ENCODE data around the gene BCL2L13.

BCL2L13 gene

DNA sequence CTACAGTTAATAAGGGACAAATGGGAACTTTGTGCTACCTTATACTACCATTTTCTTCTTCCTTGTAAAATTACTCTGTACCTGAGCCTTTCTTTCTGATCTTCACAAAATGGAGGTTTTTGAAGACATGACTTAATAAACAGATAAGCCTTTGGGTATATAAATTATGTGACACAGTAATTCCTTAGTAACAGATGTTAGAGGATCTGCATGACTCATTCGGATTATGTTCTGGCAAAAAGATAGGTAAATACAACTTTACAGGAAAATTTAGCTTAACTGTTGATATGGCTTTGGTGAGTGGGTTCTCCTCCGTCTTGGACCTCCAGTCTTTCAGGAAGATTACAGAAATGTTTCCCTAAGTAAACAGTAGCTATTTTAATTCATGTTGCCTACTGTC lies 73.9 kb downstream of the BCL2L13 start:
- Mint-ChIP-seq H3K27ac (no peak overlapping the region), H3K4me1 (peaks cover 2 to 8% of the 10 kb centered on the region in 2 donors), H3K4me3 (no peak overlapping the region), H3K36me3 (peaks cover 22 to 40% of the 10 kb centered on the region in 2 donors), H3K9me3 (no peaks in the 10 kb centered on the region), H3K27me3 (no peaks in the 10 kb centered on the region)
- DNase-seq, result no peak
- ATAC-seq (replicated peaks), result no peak

DNA sequence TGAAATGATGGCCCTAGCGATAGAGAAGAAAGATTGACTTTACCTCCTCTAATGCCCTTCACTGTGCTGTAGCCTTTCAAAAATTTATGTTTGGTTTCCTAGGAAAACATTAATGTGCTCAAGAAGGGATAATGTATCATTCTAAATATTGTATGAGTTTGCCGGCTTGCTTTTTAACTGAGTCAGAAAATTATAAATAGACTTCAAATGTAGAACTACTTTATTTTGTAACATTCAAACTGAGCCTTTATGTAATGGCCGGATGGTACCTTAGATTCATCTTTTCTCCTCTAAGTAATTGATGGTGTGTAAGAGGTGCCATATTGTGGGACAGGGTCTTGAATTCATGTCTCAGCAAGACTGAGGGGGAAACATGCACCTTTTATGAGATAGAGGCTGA lies 78.0 kb downstream of the BCL2L13 start:
- DNase-seq (no peak), ATAC-seq (replicated peaks) (no peak)
- H3K36me3 Mint-ChIP-seq, result peaks cover 18 to 44% of the 10 kb centered on the region in 2 donors
- no peak overlapping the region for H3K27ac Mint-ChIP-seq
- H3K4me1 Mint-ChIP-seq, result peaks cover 2 to 9% of the 10 kb centered on the region in 2 donors
- no peaks in the 10 kb centered on the region for H3K9me3 Mint-ChIP-seq
- no peaks in the 10 kb centered on the region for H3K27me3 Mint-ChIP-seq
- no peak overlapping the region for H3K4me3 Mint-ChIP-seq

DNA sequence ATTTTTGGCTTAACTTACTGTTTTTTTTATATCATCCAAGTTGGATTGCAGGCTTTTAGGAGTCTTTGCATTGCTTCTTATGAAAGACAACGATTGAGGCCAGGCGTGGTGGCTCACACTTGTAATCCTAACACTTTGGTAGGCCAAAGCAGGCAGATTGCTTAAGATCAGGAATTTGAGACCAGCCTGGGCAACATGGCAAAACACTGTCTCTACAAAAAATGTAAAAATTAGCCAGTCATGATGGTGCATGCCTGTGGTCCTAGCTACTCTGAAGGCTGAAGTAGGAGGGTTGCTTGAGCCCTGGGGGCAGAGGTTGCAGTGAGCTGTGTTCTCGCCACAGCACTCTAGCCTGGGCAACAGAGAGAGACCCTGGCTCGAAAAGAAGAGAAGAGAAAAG lies 79.2 kb downstream of the BCL2L13 start:
- Mint-ChIP-seq H3K27ac (peak overlapping the region; percentile 38), H3K4me1 (peaks cover 3 to 9% of the 10 kb centered on the region in 2 donors), H3K9me3 (no peaks in the 10 kb centered on the region), H3K27me3 (no peaks in the 10 kb centered on the region), H3K36me3 (peaks cover 12 to 36% of the 10 kb centered on the region in 2 donors), H3K4me3 (no peak overlapping the region)
- no peak for DNase-seq
- ATAC-seq (replicated peaks), result no peak

DNA sequence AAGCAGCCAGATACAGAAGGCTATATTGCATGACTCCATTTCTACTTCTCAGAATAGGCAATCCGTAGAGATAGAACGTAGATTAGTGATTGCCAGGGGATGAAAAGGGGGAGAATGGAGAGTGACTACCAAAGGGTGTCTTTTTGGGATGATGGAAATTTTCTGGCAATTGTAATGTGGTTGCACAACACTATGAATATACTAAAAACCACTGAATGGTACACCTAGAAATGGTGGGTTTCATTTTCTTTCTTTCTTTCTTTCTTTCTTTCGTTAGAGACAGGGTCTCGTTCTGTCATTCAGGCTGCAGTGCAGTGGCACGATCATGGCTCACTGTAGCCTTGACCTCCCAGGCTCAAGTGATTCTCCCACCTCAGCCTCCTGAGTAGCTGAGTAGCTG lies 81.4 kb downstream of the BCL2L13 start:
- Mint-ChIP-seq H3K4me3 (no peak overlapping the region), H3K9me3 (no peaks in the 10 kb centered on the region)

DNA sequence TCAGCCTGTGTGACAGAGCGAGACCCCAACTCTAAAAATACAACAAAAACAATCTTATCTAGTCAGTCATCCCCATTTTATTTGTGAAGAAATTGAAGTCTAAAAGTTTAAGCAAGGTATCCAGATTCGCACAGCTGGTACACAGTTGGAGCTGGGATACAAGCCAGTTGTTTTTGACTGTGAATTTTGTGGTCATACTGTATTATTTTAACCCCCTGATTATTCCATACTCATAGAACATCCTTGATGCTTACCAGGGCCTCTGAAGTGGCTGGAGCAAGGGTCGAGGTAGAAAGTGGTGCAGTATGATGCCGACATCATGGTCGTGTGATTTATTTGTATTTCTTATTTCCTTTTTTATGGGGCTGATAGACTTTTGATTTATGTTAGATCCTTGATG lies 85.7 kb downstream of the BCL2L13 start:
- H3K9me3 Mint-ChIP-seq, result no peaks in the 10 kb centered on the region
- H3K4me1 Mint-ChIP-seq, result peaks cover 7 to 9% of the 10 kb centered on the region in 2 donors
- no peak overlapping the region for H3K27ac Mint-ChIP-seq
- H3K27me3 Mint-ChIP-seq, result no peaks in the 10 kb centered on the region
- DNase-seq (no peak), ATAC-seq (replicated peaks) (no peak)
- H3K4me3 Mint-ChIP-seq, result no peak overlapping the region
- peaks cover 21 to 33% of the 10 kb centered on the region in 2 donors for H3K36me3 Mint-ChIP-seq

More for the DNA sequence above, 81.4 kb downstream of the BCL2L13 start:
- H3K4me1 Mint-ChIP-seq, result peaks cover 4 to 17% of the 10 kb centered on the region in 2 donors
- H3K27me3 Mint-ChIP-seq, result no peaks in the 10 kb centered on the region
- ATAC-seq (replicated peaks) (no peak), DNase-seq (no peak)
- peaks cover 4 to 31% of the 10 kb centered on the region in 2 donors for H3K36me3 Mint-ChIP-seq
- no peak overlapping the region for H3K27ac Mint-ChIP-seq

DNA sequence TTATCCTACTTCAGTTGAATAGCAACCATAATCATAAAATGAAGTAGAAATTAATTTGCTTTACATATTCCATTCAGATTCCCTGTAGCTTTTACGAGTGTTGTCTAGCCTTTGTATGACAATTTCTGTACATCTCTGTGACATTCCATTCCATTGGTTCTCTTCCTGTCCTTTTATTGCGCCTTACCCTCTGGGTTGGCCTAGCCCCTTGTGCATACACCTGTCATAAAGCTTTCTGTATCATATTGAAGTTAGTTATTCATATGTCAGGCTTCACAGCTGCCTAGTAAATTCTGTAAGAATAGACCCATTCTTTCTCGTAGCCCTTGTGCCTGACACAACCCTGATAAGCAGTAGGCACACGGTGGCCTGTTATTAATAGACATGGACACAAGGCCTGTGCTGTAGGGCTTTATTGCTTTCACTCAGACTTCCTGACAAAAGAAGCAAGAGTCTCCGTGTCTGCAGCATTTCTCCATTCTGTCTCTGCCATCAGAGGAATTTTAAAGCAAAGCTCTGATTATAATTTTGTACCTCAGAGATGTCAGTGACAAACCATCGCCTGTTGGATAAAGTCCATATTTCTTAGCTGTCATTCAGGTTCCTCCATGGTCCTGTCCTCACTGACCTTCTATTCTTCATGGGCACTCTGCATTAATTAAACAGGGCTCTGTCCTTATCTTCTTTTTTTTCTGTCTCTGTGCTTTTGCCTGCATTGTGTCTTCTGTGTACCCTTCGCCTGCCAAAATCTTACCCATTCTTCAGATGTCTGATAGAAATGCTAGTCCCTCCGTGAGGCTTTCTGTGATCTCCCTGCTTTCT lies 86.3 kb downstream of the BCL2L13 start:
- peaks cover 7 to 9% of the 10 kb centered on the region in 2 donors for H3K4me1 Mint-ChIP-seq
- H3K36me3 Mint-ChIP-seq, result peaks cover 21 to 36% of the 10 kb centered on the region in 2 donors
- ATAC-seq (replicated peaks) (no peak), DNase-seq (no peak)
- H3K27me3 Mint-ChIP-seq, result no peaks in the 10 kb centered on the region
- peak overlapping the region; percentile 42 for H3K27ac Mint-ChIP-seq
- H3K9me3 Mint-ChIP-seq, result no peaks in the 10 kb centered on the region
- H3K4me3 Mint-ChIP-seq, result no peak overlapping the region

DNA sequence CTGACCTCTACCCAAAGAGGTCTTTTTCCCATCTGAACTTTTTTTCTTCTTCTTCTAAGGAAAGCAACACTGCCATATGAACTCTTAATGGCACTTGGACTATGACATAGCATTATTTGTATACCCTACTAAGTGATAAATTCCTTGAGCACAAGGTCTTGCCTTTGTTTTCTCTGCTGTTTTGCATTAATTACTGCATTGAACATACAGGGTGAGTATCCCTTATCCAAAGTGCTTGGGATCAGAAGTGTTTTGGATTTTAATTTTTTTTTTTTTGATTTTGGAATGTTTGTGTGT lies 86.9 kb downstream of the BCL2L13 start:
- no peak for ATAC-seq (replicated peaks)
- Mint-ChIP-seq H3K36me3 (peaks cover 21 to 37% of the 10 kb centered on the region in 2 donors), H3K4me1 (peaks cover 7 to 9% of the 10 kb centered on the region in 2 donors), H3K9me3 (no peaks in the 10 kb centered on the region), H3K4me3 (no peak overlapping the region), H3K27ac (no peak overlapping the region), H3K27me3 (no peaks in the 10 kb centered on the region)
- no peak for DNase-seq

DNA sequence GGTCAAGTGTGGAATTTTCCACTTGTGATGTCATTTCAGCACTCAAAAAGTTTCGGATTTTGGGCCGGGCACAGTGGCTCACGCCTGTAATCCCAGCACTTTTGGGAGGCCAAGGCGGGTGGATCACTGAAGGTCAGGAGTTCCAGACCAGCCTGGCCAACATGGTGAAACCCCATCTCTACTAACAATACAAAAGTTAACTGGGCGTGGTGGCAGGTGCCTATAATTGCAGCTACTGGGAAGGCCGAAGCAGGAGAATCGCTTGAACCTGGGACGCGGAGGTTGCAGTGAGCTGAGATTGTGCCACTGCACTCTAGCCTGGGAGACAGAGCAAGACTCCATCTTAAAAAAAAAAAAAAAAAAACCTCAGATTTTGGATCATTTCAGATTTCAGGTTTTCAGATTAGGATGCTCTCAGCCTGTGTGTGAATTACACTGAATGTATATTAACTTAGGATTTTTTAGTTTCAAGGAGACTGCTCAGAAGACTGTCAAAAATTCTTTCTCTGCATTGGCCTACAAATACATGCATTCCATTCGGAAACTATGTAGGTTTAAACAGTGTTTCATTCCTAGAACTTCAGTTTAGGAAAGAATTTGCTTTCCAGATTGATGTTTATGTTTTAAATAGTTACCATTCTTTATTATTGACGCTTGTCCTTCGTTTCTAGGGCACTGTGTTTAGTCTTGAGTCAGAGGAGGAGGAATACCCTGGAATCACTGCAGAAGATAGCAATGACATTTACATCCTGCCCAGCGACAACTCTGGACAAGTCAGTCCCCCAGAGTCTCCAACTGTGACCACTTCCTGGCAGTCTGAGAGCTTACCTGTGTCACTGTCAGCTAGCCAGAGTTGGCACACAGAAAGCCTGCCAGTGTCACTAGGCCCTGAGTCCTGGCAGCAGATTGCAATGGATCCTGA lies 87.7 kb downstream of the BCL2L13 start:
- Mint-ChIP-seq H3K27ac (peak overlapping the region; percentile 73), H3K9me3 (no peaks in the 10 kb centered on the region), H3K36me3 (peaks cover 21 to 40% of the 10 kb centered on the region in 2 donors), H3K4me3 (no peak overlapping the region), H3K4me1 (peaks cover 7 to 9% of the 10 kb centered on the region in 2 donors), H3K27me3 (no peaks in the 10 kb centered on the region)
- ATAC-seq (replicated peaks), result no peak
- no peak for DNase-seq

DNA sequence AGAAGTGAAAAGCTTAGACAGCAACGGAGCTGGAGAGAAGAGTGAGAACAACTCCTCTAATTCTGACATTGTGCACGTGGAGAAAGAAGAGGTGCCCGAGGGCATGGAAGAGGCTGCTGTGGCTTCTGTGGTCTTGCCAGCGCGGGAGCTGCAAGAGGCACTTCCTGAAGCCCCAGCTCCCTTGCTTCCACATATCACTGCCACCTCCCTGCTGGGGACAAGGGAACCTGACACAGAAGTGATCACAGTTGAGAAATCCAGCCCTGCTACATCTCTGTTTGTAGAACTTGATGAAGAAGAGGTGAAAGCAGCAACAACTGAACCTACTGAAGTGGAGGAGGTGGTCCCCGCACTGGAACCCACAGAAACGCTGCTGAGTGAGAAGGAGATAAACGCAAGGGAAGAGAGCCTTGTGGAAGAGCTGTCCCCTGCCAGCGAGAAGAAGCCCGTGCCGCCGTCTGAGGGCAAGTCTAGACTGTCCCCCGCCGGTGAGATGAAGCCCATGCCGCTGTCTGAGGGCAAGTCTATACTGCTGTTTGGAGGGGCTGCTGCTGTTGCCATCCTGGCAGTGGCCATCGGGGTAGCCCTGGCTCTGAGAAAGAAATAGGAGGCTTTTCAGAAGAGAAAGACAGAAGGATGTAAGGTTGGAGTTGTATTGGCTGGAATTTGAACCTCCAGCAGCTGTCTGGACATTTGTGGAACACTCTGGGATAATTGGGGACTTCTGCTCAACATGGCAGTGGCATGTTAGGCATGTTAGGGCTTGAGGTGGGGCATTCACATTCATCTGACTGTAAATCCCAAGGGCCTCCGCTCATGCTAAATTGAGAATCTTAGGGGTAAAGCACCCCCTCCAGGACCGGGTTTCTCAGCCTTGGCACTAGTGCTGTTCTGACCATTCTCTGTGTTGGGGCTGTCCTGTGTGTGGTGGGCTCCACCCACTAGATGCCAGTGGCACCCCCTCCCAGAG lies 88.7 kb downstream of the BCL2L13 start:
- H3K27ac Mint-ChIP-seq, result peak overlapping the region; percentile 73
- no peaks in the 10 kb centered on the region for H3K27me3 Mint-ChIP-seq
- H3K36me3 Mint-ChIP-seq, result peaks cover 20 to 45% of the 10 kb centered on the region in 2 donors
- ATAC-seq (replicated peaks) (no peak), DNase-seq (no peak)
- peaks cover 6 to 9% of the 10 kb centered on the region in 2 donors for H3K4me1 Mint-ChIP-seq
- no peaks in the 10 kb centered on the region for H3K9me3 Mint-ChIP-seq
- no peak overlapping the region for H3K4me3 Mint-ChIP-seq

DNA sequence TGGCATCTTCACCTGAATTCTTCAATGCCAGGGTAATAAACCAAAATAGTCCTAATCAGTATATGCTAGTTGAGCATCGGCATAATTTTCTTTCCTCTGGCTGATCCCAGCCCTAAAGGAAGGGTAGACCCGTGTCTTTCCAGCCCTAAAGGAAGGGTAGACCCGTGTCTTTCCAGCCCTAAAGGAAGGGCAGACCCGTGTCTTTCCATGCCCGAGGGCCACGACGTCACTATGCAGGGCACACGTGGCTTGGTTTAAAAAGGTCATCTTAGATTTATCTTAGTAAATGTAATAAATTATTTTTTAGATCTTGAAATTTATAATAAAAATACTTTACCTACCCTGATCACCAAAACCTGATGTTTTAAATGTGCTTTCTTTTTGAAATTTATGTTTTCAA lies 90.2 kb downstream of the BCL2L13 start:
- Mint-ChIP-seq H3K36me3 (peaks cover 29 to 49% of the 10 kb centered on the region in 2 donors), H3K4me3 (no peak overlapping the region), H3K27ac (peak overlapping the region; percentile 20), H3K4me1 (peaks cover 10 to 12% of the 10 kb centered on the region in 2 donors), H3K27me3 (no peaks in the 10 kb centered on the region), H3K9me3 (no peaks in the 10 kb centered on the region)
- ATAC-seq (replicated peaks) (no peak), DNase-seq (no peak)

DNA sequence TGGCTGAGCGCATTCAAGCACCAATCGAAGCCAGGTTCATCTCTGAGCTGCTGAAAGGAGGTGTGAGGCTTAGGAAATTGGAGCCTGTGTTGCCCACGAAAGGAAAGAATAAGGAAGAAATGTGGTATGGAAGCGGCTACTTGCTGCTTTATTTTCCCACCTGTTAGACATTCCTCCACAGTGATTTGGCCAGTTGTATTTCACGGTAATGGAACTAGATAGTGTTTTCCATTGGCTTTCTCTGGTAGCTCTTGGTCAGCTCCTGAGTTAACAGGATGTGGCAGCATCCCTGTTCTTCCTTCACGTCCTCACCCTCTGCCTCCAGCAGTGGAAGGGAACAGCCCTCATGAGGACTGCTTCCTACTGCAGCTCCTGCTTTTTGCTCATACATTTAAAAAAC lies 91.0 kb downstream of the BCL2L13 start:
- peak overlapping the region; percentile 74 for H3K27ac Mint-ChIP-seq
- peaks cover 34 to 53% of the 10 kb centered on the region in 2 donors for H3K36me3 Mint-ChIP-seq
- H3K27me3 Mint-ChIP-seq, result no peaks in the 10 kb centered on the region
- ATAC-seq (replicated peaks), result no peak
- no peaks in the 10 kb centered on the region for H3K9me3 Mint-ChIP-seq
- peaks cover 14 to 17% of the 10 kb centered on the region in 2 donors for H3K4me1 Mint-ChIP-seq
- peak overlapping the region in 1 of 2 donors; percentile 36 for H3K4me3 Mint-ChIP-seq
- DNase-seq, result no peak

DNA sequence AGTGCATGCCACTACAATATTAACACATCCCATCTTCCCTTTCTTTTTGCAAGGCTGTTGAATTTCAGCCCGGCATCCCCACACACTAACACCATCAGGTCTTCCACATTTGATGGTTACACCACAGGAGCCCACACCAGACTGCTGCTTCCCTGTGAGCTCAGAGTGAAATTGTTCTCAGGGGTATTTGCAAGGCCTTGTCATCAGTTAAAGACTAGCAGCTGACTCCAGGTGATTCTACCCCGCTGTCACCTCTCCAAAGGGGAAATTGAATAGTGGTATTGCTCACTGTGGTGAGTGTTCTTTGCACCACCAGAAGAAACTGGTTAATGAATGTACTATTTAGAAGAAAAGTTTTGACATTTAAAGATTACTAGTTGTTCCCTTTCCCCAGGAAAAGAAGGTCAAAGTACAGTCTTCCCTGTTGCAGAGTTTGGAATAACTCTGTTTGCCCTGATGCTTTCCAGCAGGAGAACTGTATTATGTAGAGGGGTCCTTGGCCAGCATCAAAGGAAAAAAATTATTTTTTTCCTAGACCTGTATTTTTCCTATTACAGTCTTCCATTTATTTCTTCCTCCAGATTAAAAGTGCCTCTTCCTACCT lies 93.8 kb downstream of the BCL2L13 start:
- peak overlapping the region; percentile 65 for H3K27ac Mint-ChIP-seq
- H3K9me3 Mint-ChIP-seq, result no peaks in the 10 kb centered on the region

DNA sequence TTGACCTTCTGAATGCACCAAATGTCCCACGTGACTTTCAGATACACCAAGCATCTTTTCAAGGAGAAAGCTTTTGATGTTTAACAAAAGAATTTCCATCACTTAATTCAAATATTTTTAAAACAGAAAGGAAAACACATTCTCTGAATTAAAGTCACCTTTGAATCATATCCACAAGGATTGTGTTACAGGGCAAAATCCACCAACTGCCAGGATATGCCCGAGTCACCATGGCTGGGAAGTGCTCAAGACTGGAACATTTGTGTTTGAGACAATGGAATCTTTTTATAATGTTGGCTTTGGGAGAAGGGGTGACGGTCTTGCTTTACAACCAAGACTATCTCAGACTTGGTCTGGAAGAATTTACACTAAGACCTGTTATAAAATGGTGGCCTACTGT lies 94.9 kb downstream of the BCL2L13 start:
- ATAC-seq (replicated peaks) (no peak), DNase-seq (no peak)
- Mint-ChIP-seq H3K27ac (peak overlapping the region; percentile 57), H3K4me1 (peaks cover 11 to 21% of the 10 kb centered on the region in 2 donors), H3K36me3 (peaks cover 30 to 53% of the 10 kb centered on the region in 2 donors), H3K9me3 (no peaks in the 10 kb centered on the region), H3K27me3 (no peaks in the 10 kb centered on the region), H3K4me3 (no peak overlapping the region)

More for the DNA sequence above, 93.8 kb downstream of the BCL2L13 start:
- peak; percentile 32 to 33 for ATAC-seq (replicated peaks)
- no peaks in the 10 kb centered on the region for H3K27me3 Mint-ChIP-seq
- H3K36me3 Mint-ChIP-seq, result peaks cover 28 to 48% of the 10 kb centered on the region in 2 donors
- peak overlapping the region in 1 of 2 donors; percentile 22 for H3K4me3 Mint-ChIP-seq
- DNase-seq, result no peak
- H3K4me1 Mint-ChIP-seq, result peaks cover 11 to 21% of the 10 kb centered on the region in 2 donors
